ENCODE data around the gene RSPH3.

The RSPH3 gene

DNA sequence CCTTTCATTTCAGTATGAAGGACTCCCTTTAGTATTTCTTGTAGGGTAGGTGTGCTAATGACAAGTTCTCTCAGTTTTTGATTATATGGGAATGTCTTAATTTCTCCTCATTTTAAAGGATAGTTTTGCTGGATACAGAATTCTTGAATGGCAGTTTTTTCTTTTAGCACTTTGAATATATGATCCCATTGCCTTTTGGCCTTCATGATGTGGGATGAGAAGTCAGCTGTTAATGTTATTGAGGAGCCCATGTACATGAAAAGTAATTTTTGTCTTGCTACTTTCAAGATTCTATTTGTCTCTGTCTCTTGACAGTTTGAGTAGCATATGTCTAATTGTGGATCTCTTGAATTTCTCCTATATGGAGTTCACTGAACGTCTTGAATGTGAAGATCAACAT, 30.9 kb downstream of the RSPH3 start:
- WGBS (ENCODE audit: extremely low coverage, insufficient coverage, low lambda C conversion rate): no CpG with 5 or more reads among the region's 1 CpG
- Histone ChIP-seq H3K4me2 (ENCODE audit: low read length) (no peak overlapping the region), H2BK120ac (ENCODE audit: low read depth, low read length) (no peak overlapping the region), H3K9ac (ENCODE audit: low read length) (no peak overlapping the region), H3K79me1 (ENCODE audit: low read length) (no peaks in the 10 kb centered on the region), H4K5ac (ENCODE audit: low read length) (no peak overlapping the region), H2BK15ac (replicated peaks; ENCODE audit: low read depth) (no peak overlapping the region), H3K4ac (ENCODE audit: low read depth, low read length) (no peak overlapping the region), H3K18ac (ENCODE audit: low read length) (no peak overlapping the region), H3K27ac (ENCODE audit: low read depth, low read length) (no peak overlapping the region), H3K4me3 (ENCODE audit: low read length) (no peak overlapping the region), H2BK5ac (ENCODE audit: low read length) (no peak overlapping the region), H3K56ac (ENCODE audit: low read length) (no peak overlapping the region), H3K23ac (ENCODE audit: low read length) (no peak overlapping the region), H3K27me3 (ENCODE audit: insufficient read depth, low read length, poor library complexity) (no peaks in the 10 kb centered on the region), H3K79me2 (ENCODE audit: control insufficient read depth, insufficient read depth, low read length) (no peaks in the 10 kb centered on the region), H3K4me1 (ENCODE audit: control insufficient read depth, low read depth, low read length) (no peaks in the 10 kb centered on the region), H4K8ac (ENCODE audit: low read depth, low read length) (no peak overlapping the region), H2AK5ac (ENCODE audit: low read length) (no peak overlapping the region), H3K36me3 (ENCODE audit: control insufficient read depth, insufficient read depth, low read length) (no peaks in the 10 kb centered on the region)
- DNase-seq: peak; percentile 9

- no peaks in the 10 kb centered on the region for H3K4me1 ChIP-seq (ENCODE audit: control insufficient read depth, low read depth, low read length)
- H3K56ac ChIP-seq (ENCODE audit: low read length): no peak overlapping the region
- H2BK120ac ChIP-seq (ENCODE audit: low read depth, low read length): no peak overlapping the region
- no peak overlapping the region for H3K18ac ChIP-seq (ENCODE audit: low read length)
- H2AK5ac ChIP-seq (ENCODE audit: low read length): no peak overlapping the region
- H3K27me3 ChIP-seq (ENCODE audit: insufficient read depth, low read length, poor library complexity): no peaks in the 10 kb centered on the region
- no peak overlapping the region for H3K4me3 ChIP-seq (ENCODE audit: low read length)
- no peaks in the 10 kb centered on the region for H3K79me2 ChIP-seq (ENCODE audit: control insufficient read depth, insufficient read depth, low read length)
- H3K23ac ChIP-seq (ENCODE audit: low read length): no peak overlapping the region
- no peak for DNase-seq
- H3K79me1 ChIP-seq (ENCODE audit: low read length): no peaks in the 10 kb centered on the region
- no peak overlapping the region for H3K4me2 ChIP-seq (ENCODE audit: low read length)
- H2BK15ac ChIP-seq (replicated peaks; ENCODE audit: low read depth): no peak overlapping the region
- H2BK5ac ChIP-seq (ENCODE audit: low read length): no peak overlapping the region
- H3K36me3 ChIP-seq (ENCODE audit: control insufficient read depth, insufficient read depth, low read length): no peaks in the 10 kb centered on the region
- H3K27ac ChIP-seq (ENCODE audit: low read depth, low read length): no peak overlapping the region
- no peak overlapping the region for H4K5ac ChIP-seq (ENCODE audit: low read length)
- H4K8ac ChIP-seq (ENCODE audit: low read depth, low read length): no peak overlapping the region
- no peak overlapping the region for H3K9ac ChIP-seq (ENCODE audit: low read length)
- no peak overlapping the region for H3K4ac ChIP-seq (ENCODE audit: low read depth, low read length)
These were observed 36.8 kb downstream of the RSPH3 start for GRCh38 chr6:158963020-158963808.

GRCh38 chr6:158962371-158962770, 37.6 kb downstream of the RSPH3 start:
- H3K27ac ChIP-seq (ENCODE audit: low read depth, low read length): no peak overlapping the region
- no peak overlapping the region for H3K56ac ChIP-seq (ENCODE audit: low read length)
- H3K27me3 ChIP-seq (ENCODE audit: insufficient read depth, low read length, poor library complexity): no peaks in the 10 kb centered on the region
- H3K23ac ChIP-seq (ENCODE audit: low read length): no peak overlapping the region
- no peak overlapping the region for H3K4me2 ChIP-seq (ENCODE audit: low read length)
- no peak overlapping the region for H4K8ac ChIP-seq (ENCODE audit: low read depth, low read length)
- WGBS (ENCODE audit: extremely low coverage, insufficient coverage, low lambda C conversion rate): no CpG with 5 or more reads among the region's 3 CpGs
- DNase-seq: no peak
- no peaks in the 10 kb centered on the region for H3K79me2 ChIP-seq (ENCODE audit: control insufficient read depth, insufficient read depth, low read length)
- no peak overlapping the region for H2BK15ac ChIP-seq (replicated peaks; ENCODE audit: low read depth)
- no peak overlapping the region for H2BK5ac ChIP-seq (ENCODE audit: low read length)
- no peaks in the 10 kb centered on the region for H3K79me1 ChIP-seq (ENCODE audit: low read length)
- no peak overlapping the region for H2AK5ac ChIP-seq (ENCODE audit: low read length)
- H3K36me3 ChIP-seq (ENCODE audit: control insufficient read depth, insufficient read depth, low read length): no peaks in the 10 kb centered on the region
- H4K5ac ChIP-seq (ENCODE audit: low read length): no peak overlapping the region
- no peak overlapping the region for H2BK120ac ChIP-seq (ENCODE audit: low read depth, low read length)
- no peak overlapping the region for H3K4ac ChIP-seq (ENCODE audit: low read depth, low read length)
- no peak overlapping the region for H3K9ac ChIP-seq (ENCODE audit: low read length)
- no peak overlapping the region for H3K18ac ChIP-seq (ENCODE audit: low read length)
- H3K4me3 ChIP-seq (ENCODE audit: low read length): no peak overlapping the region
- H3K4me1 ChIP-seq (ENCODE audit: control insufficient read depth, low read depth, low read length): no peaks in the 10 kb centered on the region

GRCh38 chr6:158960026-158960425, 40.0 kb downstream of the RSPH3 start:
- Histone ChIP-seq H3K18ac (ENCODE audit: low read length) (no peak overlapping the region), H3K4me1 (ENCODE audit: control insufficient read depth, low read depth, low read length) (no peaks in the 10 kb centered on the region), H3K79me1 (ENCODE audit: low read length) (no peaks in the 10 kb centered on the region), H4K8ac (ENCODE audit: low read depth, low read length) (no peak overlapping the region), H3K23ac (ENCODE audit: low read length) (no peak overlapping the region), H4K5ac (ENCODE audit: low read length) (no peak overlapping the region), H3K56ac (ENCODE audit: low read length) (no peak overlapping the region), H3K9ac (ENCODE audit: low read length) (no peak overlapping the region), H2BK120ac (ENCODE audit: low read depth, low read length) (no peak overlapping the region), H3K4ac (ENCODE audit: low read depth, low read length) (no peak overlapping the region), H2BK5ac (ENCODE audit: low read length) (no peak overlapping the region), H2BK15ac (replicated peaks; ENCODE audit: low read depth) (no peak overlapping the region), H3K4me2 (ENCODE audit: low read length) (no peak overlapping the region), H3K36me3 (ENCODE audit: control insufficient read depth, insufficient read depth, low read length) (no peaks in the 10 kb centered on the region), H3K79me2 (ENCODE audit: control insufficient read depth, insufficient read depth, low read length) (no peaks in the 10 kb centered on the region), H3K27me3 (ENCODE audit: insufficient read depth, low read length, poor library complexity) (no peaks in the 10 kb centered on the region), H3K4me3 (ENCODE audit: low read length) (no peak overlapping the region), H2AK5ac (ENCODE audit: low read length) (no peak overlapping the region), H3K27ac (ENCODE audit: low read depth, low read length) (no peak overlapping the region)
- WGBS (ENCODE audit: extremely low coverage, insufficient coverage, low lambda C conversion rate): no CpG with 5 or more reads among the region's 2 CpGs
- no peak for DNase-seq

DNA sequence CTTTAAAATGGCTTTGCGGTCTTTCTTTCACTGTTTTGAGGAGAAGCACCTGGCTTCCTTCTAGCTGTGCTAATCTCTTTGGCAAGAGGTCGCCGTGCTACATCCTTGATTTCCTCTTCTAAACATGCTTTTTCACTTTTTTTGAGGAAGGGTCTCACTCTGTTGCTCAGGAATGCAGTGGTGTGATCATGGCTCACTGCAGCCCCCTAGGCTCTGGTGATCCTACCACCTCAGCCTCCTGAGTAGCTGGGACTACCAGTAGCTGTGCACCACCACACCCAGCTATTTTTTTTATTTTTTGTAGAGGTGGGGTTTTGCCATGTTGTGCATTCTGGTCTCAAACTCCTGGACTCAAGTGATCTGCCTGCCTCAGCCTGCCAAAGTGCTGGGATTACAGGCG, 40.5 kb downstream of the RSPH3 start:
- H3K4ac ChIP-seq (ENCODE audit: low read depth, low read length): no peak overlapping the region
- WGBS (ENCODE audit: extremely low coverage, insufficient coverage, low lambda C conversion rate): no CpG with 5 or more reads among the region's 4 CpGs
- H2BK120ac ChIP-seq (ENCODE audit: low read depth, low read length): no peak overlapping the region
- no peak overlapping the region for H2BK15ac ChIP-seq (replicated peaks; ENCODE audit: low read depth)
- H3K79me1 ChIP-seq (ENCODE audit: low read length): no peaks in the 10 kb centered on the region
- no peak overlapping the region for H4K8ac ChIP-seq (ENCODE audit: low read depth, low read length)
- H3K4me1 ChIP-seq (ENCODE audit: control insufficient read depth, low read depth, low read length): no peaks in the 10 kb centered on the region
- H3K56ac ChIP-seq (ENCODE audit: low read length): no peak overlapping the region
- no peak overlapping the region for H3K18ac ChIP-seq (ENCODE audit: low read length)
- H2AK5ac ChIP-seq (ENCODE audit: low read length): no peak overlapping the region
- peak; percentile 19 for DNase-seq
- H3K27ac ChIP-seq (ENCODE audit: low read depth, low read length): no peak overlapping the region
- H2BK5ac ChIP-seq (ENCODE audit: low read length): no peak overlapping the region
- no peak overlapping the region for H3K4me3 ChIP-seq (ENCODE audit: low read length)
- H4K5ac ChIP-seq (ENCODE audit: low read length): no peak overlapping the region
- H3K9ac ChIP-seq (ENCODE audit: low read length): no peak overlapping the region
- no peaks in the 10 kb centered on the region for H3K79me2 ChIP-seq (ENCODE audit: control insufficient read depth, insufficient read depth, low read length)
- H3K27me3 ChIP-seq (ENCODE audit: insufficient read depth, low read length, poor library complexity): no peaks in the 10 kb centered on the region
- H3K4me2 ChIP-seq (ENCODE audit: low read length): no peak overlapping the region
- no peak overlapping the region for H3K23ac ChIP-seq (ENCODE audit: low read length)
- no peaks in the 10 kb centered on the region for H3K36me3 ChIP-seq (ENCODE audit: control insufficient read depth, insufficient read depth, low read length)

All from mesendoderm (in vitro differentiated cells).